Astrocyte (in vitro differentiated cells and primary cell): ENCODE data around the gene ZNF775. TPM values are rescaled to one million over a fixed set of nuclear protein-coding genes. Genes with fewer than 3 reads are reported as not detected.

ENCODE experiments used
- DNase-seq: peaks from one replicate; pipeline ENCODE4 v3.0.0-alpha.2; 2010; ENCODE audit warnings: low read depth
- FAIRE-seq: peaks from 2 replicates; lab custom pipeline; 2011; peaks lifted over from hg19 to GRCh38; lab: Jason Lieb, UNC
- H2AFZ ChIP-seq: 2 replicates; pipeline ENCODE4 v1.6.0; 2012; ENCODE audit warnings: low read depth, low read length, inconsistent platforms
- H3K27ac ChIP-seq: 2 replicates; pipeline ENCODE4 v1.5.1; 2011; ENCODE audit warnings: low read depth, low read length, inconsistent platforms
- H3K27me3 ChIP-seq: 2 replicates; pipeline ENCODE4 v1.6.0; 2011; ENCODE audit warnings: low read length, inconsistent platforms; ENCODE audit not compliant: insufficient read depth
- H3K36me3 ChIP-seq: 2 replicates; pipeline ENCODE4 v1.5.1; 2011; ENCODE audit warnings: low read length, inconsistent platforms; ENCODE audit not compliant: insufficient read depth
- H3K4me1 ChIP-seq: 2 replicates; pipeline ENCODE4 v1.5.1; 2011; ENCODE audit warnings: low read length, inconsistent platforms; ENCODE audit not compliant: insufficient read depth
- H3K4me2 ChIP-seq: 2 replicates; pipeline ENCODE4 v1.6.0; 2012; ENCODE audit warnings: low read length, inconsistent platforms
- H3K4me3 ChIP-seq: 2 replicates; pipeline ENCODE4 v1.5.1; 2011; ENCODE audit warnings: low read depth, mild to moderate bottlenecking, low read length, inconsistent platforms; ENCODE audit not compliant: insufficient read depth
- H3K79me2 ChIP-seq: 2 replicates; pipeline ENCODE4 v1.6.0; 2012; ENCODE audit warnings: mild to moderate bottlenecking, low read length, inconsistent platforms; ENCODE audit not compliant: insufficient read depth
- H3K9ac ChIP-seq: 2 replicates; pipeline ENCODE4 v1.6.0; 2012; ENCODE audit warnings: mild to moderate bottlenecking, low read length, inconsistent platforms
- H3K9me3 ChIP-seq: 2 replicates; pipeline ENCODE4 v1.5.1; 2012; ENCODE audit warnings: low read depth, mild to moderate bottlenecking, low read length, inconsistent platforms; ENCODE audit not compliant: insufficient read depth
- H4K20me1 ChIP-seq: 2 replicates; pipeline ENCODE4 v1.6.0; 2012; ENCODE audit warnings: low read length, inconsistent platforms; ENCODE audit not compliant: insufficient read depth
- H3K27ac Mint-ChIP-seq: one replicate; pipeline ENCODE4 v1.8.0; 2021; ENCODE audit warnings: mild to moderate bottlenecking, mixed read lengths; ENCODE audit not compliant: unreplicated experiment
- H3K27me3 Mint-ChIP-seq: one replicate; pipeline ENCODE4 v1.8.0; 2021; ENCODE audit warnings: low read depth, mixed read lengths; ENCODE audit not compliant: unreplicated experiment
- H3K36me3 Mint-ChIP-seq: one replicate; pipeline ENCODE4 v1.8.0; 2021; ENCODE audit warnings: low read depth, mixed read lengths; ENCODE audit not compliant: unreplicated experiment
- H3K4me1 Mint-ChIP-seq: one replicate; pipeline ENCODE4 v1.8.0; 2021; ENCODE audit warnings: low read depth, mixed read lengths; ENCODE audit not compliant: unreplicated experiment
- H3K4me3 Mint-ChIP-seq: one replicate; pipeline ENCODE4 v1.8.0; 2021; ENCODE audit warnings: mild to moderate bottlenecking, moderate library complexity, mixed read lengths; ENCODE audit not compliant: unreplicated experiment
- H3K9me3 Mint-ChIP-seq: one replicate; pipeline ENCODE4 v1.8.0; 2021; ENCODE audit warnings: mild to moderate bottlenecking, mixed read lengths; ENCODE audit not compliant: unreplicated experiment
- CTCF ChIP-seq: IDR thresholded peaks from 2 replicates; pipeline ENCODE4 v1.5.1; 2011; ENCODE audit warnings: low read depth, mild to moderate bottlenecking, inconsistent platforms, low read length, moderate library complexity; ENCODE audit not compliant: insufficient read depth
- EZH2 ChIP-seq: IDR thresholded peaks from 2 replicates; pipeline ENCODE4 v1.6.1; 2012; ENCODE audit warnings: mild to moderate bottlenecking, low read length, inconsistent platforms; ENCODE audit not compliant: insufficient read depth
- total RNA-seq: library from RNA; stranded (reverse); gene quantifications from 2 replicates; pipeline ENCODE4 v1.2.1, GENCODE V29; 2021

ZNF775 gene
- total RNA-seq, 1 donor from 2014 or later: 6.5 TPM

GRCh38 chr7:150446288-150446938 lies 67.3 kb downstream of the ZNF775 start:
- no peak overlapping the region for H3K27ac Mint-ChIP-seq
- H3K9ac ChIP-seq: no peak overlapping the region
- DNase-seq (peak; percentile 8), FAIRE-seq (no peak)
- no peaks in the 10 kb centered on the region for H3K4me1 ChIP-seq
- no peaks in the 10 kb centered on the region for H3K36me3 ChIP-seq
- no peaks in the 10 kb centered on the region for H3K79me2 ChIP-seq
- H3K9me3 ChIP-seq: peaks cover 3% of the 10 kb centered on the region
- no peaks in the 10 kb centered on the region for H4K20me1 ChIP-seq
- H3K27me3 ChIP-seq: peaks cover 4% of the 10 kb centered on the region
- peaks cover 2% of the 10 kb centered on the region for H3K36me3 Mint-ChIP-seq
- no peak for TF ChIP-seq EZH2
- no peak for TF ChIP-seq CTCF
- H2AFZ ChIP-seq: no peak overlapping the region
- H3K27me3 Mint-ChIP-seq: peaks cover 23% of the 10 kb centered on the region
- H3K4me3 ChIP-seq: no peak overlapping the region
- H3K27ac ChIP-seq: no peak overlapping the region
- H3K9me3 Mint-ChIP-seq: peaks cover 17% of the 10 kb centered on the region
- H3K4me3 Mint-ChIP-seq: no peak overlapping the region
- H3K4me1 Mint-ChIP-seq: peaks cover 2% of the 10 kb centered on the region
- no peak overlapping the region for H3K4me2 ChIP-seq

Other genes starting within 250 kb of the ZNF775 start
- gene LRRC61, start 56.0 kb upstream of the ZNF775 start, total RNA-seq: 0.24 and 0.45 TPM in 2 replicates
- gene ACTR3C, start 55.8 kb upstream of the ZNF775 start, total RNA-seq: 0.25 TPM in 1 of 2 replicates, not detected in the other
- gene RARRES2, start 37.7 kb upstream of the ZNF775 start, total RNA-seq: 19.4 and 21.7 TPM in 2 replicates
- 80.1 and 95.3 TPM in 2 replicates for gene REPIN1, start 10.5 kb upstream of the ZNF775 start, total RNA-seq
- gene GIMAP8, start 71.3 kb downstream of the ZNF775 start, total RNA-seq: not detected in 2 replicates
- not detected in 2 replicates for gene GIMAP7, start 135.5 kb downstream of the ZNF775 start, total RNA-seq
- not detected in 2 replicates for gene GIMAP4, start 188.1 kb downstream of the ZNF775 start, total RNA-seq